ENCODE data around the gene SLC12A8. TPM values are rescaled to one million over a fixed set of nuclear protein-coding genes. Genes with fewer than 3 reads are reported as not detected.

The SLC12A8 gene
- total RNA-seq, 2 experiments from 2014 or later: 3.9 to 5.6 TPM

DNA sequence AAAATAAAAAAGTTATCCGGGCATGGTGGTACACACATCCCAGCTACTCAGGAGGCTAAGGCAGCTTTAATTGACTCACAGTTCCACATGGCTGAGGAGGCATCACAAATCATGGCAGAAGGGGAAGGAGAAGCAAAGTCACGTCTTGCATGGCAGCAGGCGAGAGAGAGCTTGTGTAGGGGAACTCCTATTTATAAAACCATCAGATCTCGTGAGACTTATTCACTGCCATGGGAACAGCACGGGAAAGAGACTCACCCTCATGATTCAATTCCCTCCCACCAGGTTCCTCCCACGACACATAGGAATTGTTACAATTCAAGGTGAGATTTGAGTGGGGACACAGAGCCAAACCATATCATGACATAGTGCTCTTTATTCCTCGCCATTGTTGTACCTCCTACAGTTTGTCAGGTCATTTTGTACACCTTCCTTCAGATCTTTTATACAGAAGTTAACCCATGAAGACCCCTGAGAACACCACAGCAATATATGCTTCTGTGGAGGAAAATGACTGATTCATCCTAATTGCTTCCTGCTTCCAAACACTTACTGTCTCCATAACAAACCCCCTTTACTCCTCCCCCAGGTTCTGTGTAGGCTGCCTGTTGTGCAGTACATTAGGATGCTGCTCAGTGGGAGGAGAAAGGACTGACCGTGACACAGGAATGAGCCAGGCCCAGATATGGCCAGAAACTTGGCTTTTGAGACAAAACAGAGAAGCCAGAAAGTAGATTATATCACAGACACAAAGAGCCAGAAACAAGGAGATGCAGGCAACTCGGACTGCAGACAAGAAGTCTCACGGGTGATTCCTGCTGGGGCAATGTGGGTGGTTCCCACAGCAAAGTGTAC is 88.9 kb downstream of the SLC12A8 start:
- ChIA-PET CTCF (no interaction called here), POLR2A (no interaction called here)

DNA sequence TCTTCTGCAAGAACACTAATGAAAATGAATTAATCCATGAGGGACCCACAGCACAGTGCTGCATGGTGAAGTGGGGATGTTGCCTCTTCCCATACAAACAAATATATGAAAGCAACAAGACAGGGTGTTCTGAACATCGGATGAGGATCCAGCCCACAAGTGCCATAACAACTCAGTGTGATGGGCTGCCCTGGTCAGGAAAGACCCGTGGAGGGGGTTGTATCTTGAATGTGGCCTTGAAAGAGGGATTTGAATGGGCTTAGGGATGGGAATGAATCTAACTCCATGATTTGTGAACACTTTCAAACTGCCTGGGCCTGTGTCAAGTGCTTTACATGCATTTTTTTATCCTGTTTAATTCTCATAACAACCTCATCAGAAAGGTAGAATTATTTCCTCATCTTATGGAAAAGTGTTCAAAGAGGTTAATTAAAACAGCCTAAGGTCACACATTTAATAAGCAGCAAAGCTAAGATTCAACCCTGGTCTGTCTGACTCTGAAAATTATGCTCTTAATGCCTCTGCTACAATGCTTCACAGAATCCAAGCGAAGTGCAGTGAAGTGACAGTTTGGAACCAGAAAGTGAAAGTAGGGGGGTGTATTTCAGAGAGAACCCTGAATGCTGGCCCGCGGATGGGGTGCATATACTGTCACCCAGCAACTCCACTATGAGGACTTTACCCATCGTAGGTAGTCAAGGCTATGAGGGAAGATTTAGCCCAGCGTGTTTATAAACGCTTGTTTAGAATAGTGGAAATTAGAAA is 91.1 kb downstream of the SLC12A8 start:
- ChIA-PET POLR2A (interaction anchor here (2.4 kb wide), 1 partner anchor 11 kb away, joined by 10 read pairs; no protein-coding TSS in a partner anchor), CTCF (no interaction called here)

DNA sequence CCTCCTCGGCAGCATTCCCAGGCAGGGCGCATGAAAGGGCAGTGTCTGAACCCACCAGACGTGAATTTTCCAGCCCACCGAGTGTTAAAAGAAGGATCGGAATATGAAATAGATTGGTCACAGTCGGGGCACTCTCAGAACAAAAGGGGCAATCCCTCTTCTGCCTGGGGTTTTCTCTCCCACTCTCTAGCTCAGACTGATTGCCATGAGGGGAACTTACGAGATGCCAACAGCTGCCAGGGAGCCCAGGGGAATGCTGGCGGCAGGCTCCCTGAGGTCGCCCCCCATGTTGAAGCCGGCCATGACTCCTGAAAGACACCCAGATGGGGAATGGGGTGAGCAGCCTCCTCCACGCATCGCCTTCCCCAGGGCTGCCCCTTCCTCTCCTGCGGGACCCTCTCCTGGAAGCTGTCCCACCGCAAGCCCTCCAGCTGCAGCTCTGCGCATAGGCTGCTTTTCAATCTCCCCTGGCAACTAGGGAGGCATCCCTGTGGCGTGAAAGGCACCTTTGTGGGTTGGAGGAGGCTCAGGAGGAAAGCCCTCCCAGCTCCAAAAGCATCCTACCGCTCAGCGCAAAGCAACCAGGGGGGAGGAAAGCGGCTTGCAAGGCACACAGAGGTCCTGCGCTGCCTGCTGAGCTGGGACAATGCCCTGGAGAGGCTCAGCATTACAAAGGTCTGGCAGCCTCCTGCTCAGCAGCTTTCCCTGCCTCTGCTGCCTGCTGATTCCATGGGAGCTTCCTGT is 92.0 kb downstream of the SLC12A8 start:
- POLR2A ChIA-PET: interaction anchor here (2.4 kb wide), 1 partner anchor 10 kb away, joined by 10 read pairs; no protein-coding TSS in a partner anchor
- CTCF ChIA-PET: interaction anchor here (1.2 to 1.8 kb wide), 2 partner anchors 9 to 21 kb away, joined by 3 to 4 read pairs; no protein-coding TSS in a partner anchor

DNA sequence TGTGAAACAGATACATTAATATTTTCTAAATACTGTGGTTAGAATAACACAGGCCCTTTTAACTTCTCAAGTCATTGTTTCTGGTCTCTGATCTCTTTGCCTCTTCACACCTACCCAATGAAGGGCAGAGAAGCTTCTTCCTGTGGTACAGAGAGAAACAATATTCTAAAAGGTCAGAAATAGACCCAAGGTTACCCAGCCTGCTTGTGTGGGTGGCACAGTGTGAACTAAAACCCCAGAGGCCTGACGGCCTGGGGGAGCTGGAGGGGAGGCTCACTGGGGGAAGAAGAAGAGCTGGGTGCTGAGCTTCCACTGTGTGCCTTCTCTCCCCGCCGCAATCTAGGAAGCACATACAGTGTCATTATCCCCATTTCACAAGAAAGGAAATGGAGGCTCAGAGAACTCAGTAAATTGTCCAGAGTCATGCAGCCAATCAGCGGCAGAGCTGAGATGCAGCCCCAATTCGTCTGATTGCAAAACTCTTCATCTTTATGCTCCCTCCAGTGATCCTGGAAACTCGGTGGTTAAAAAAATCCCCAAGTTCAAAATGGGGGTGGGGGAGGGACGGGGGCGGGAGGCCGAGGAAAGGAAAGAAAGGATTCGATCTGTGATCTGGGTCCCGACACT is 92.7 kb downstream of the SLC12A8 start:
- ChIA-PET POLR2A (interaction anchor here (2.4 kb wide), 1 partner anchor 9 kb away, joined by 10 read pairs; no protein-coding TSS in a partner anchor), CTCF (interaction anchor here (0.7 to 1.8 kb wide), 3 partner anchors 9 to 125 kb away, joined by 3 to 4 read pairs (median 3); no protein-coding TSS in a partner anchor)

DNA sequence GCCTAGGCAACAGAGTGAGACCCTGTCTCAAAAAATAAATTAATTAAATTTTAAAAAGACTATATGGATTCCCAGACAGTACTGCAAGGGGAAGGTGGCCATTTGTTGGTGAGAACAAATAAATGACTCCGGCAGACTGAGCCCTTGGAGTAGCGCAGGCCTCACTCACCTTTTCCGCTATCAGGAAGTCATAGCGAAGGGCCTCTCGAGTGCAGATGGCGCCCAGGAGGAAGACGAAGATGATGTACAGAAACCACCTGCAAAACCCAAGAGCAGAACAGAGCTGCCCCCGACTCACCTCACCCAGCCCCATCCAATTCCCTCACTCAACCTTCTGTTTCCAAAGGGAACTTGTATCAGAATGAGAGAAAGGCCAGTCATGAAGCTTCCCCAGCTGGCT is 93.9 kb downstream of the SLC12A8 start:
- POLR2A ChIA-PET: no interaction called here

DNA sequence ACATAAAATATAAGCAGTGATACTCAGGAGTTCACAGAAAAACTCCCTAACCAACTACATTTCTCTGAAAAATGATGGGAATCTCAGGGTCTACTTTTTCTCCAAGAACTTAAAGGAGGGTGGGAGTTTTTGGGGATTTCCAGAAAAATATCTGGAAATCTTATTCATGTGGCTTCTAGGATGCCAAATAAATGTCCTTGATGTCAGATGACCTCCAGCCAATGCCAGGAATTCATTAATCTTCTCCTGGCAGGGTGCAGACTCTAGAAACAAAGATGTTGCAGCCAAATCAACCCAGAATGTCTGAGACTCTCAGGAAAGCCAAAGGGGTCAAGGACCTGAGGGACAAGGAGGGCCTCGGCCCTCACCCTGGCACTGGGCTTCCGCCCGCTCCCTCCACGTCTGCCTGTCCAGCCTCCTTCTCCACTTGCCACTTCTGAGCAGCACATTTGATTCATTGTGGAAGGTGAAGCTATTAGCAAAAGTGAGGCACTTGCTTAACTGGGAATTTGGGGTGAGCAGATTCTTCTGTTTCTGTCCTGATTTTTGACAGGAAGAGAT is 94.8 kb downstream of the SLC12A8 start:
- ChIA-PET CTCF (no interaction called here), POLR2A (no interaction called here)

More for the DNA sequence above, 93.9 kb downstream of the SLC12A8 start:
- CTCF ChIA-PET: interaction anchor here (1.8 kb wide), 1 partner anchor 23 kb away, joined by 4 read pairs; no protein-coding TSS in a partner anchor

DNA sequence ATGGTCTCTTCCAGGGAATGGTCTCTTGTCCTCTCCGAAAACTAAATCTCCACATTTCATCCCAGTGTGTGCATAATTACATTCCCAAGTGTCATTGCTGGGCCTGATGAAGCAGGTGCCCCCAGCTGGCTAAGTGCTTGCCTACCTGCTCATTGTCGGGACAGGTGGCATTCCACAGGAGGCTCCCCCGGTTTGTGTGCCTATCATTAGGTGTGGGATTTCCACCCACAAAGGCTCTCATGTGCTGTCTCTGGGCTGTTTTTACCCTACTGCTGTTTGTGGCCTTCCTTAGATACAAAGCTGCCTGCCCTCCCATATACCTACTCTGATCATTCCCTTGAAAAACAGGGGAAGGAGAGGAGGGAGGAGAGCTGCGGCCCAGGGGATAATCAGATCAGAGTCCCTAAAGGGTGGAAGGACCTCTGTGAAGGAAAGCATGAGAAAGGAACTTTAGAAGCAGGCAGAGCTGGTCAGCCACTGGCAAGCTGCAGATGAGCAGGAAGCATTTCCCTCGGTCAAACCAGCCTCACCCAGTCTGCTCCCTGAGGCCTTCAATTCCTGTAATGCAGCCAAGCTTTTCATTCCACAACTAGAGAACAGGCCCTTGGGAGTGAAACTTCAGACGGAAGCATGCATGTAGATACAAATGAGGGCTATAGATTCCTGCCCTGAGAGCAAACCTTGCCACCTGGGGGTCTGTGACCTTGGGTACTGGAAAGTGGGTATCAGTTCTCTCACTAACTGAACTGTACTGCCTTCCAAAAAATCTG is 96.1 kb downstream of the SLC12A8 start:
- ChIA-PET POLR2A (no interaction called here), CTCF (interaction anchor here (1.3 kb wide), 1 partner anchor 218 kb away, joined by 3 read pairs; no protein-coding TSS in a partner anchor)

DNA sequence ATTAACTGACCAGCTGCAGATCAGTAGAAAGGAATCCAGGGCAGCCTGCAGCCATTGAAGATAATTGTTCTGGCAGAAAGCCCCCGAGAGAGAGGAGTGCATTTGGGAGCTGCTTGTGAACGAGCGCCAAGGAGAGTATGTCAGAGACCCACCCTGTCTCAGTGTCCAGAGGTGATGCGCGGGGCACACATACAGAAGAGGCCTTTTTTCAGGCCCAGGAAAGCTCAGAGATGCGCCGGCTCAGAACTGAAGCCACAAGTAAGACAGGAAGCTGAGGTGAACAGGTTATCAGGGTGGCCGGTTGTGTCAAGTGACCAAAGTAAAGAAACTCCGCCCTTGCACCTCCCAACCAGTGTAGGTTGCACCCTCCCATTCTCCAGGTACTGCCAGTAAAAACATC is 96.9 kb downstream of the SLC12A8 start:
- POLR2A ChIA-PET: no interaction called here

DNA sequence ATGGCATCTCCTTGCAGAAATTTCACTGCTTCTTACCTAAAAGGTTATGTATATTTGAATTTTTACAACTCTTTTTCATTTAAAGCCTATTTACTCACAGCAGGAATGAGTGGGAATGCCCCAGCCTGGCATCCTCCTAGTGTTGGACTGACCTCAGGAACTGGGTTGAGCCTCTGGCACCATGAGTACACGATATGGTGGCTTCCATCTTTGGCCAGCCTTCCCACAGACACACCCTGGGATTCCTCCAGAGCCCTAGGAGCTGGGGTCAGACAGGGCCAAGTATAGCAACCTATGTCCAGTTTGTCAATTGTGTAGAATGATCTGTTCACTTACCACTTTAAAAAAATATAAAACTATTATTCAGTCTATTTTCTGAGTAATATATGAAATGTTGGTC is 99.6 kb downstream of the SLC12A8 start:
- ChIA-PET POLR2A (no interaction called here), CTCF (no interaction called here)

More for the DNA sequence above, 96.9 kb downstream of the SLC12A8 start:
- CTCF ChIA-PET: interaction anchor here (1.3 kb wide), 1 partner anchor 219 kb away, joined by 3 read pairs; no protein-coding TSS in a partner anchor

DNA sequence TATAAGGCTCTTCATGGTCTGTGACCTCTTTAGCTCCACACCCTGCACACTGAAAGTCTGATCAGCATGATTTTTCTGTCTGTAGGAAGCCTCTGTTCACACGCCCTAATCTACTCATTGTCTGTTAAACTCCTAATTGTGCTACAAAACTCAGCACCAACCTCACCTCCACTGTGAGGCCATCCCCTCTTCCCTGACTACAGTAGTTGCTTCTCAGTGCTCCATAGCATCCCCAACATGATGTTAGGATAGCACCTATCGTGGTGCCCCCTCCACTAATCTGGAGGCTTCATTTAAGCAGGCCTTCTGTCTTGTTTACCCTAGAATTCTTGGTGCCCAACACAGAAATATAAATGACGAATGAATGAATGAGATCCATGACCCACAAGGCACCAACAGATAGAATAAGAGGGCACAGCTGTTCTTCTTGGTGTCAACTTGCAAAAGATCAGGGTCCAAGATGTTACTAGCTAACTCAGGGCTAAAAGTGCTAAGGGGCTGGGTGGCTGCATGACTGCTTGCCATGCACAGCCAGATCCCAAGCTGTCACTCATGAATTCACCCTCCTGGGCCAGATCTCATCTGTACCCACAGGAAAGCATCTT is 101.6 kb downstream of the SLC12A8 start:
- POLR2A ChIA-PET: interaction anchor here (0.8 to 2.3 kb wide), 2 partner anchors 9 to 15 kb away, joined by 3 to 10 read pairs; no protein-coding TSS in a partner anchor
- CTCF ChIA-PET: interaction anchor here (1.2 to 1.5 kb wide), 2 partner anchors 14 to 31 kb away, joined by 3 to 4 read pairs; no protein-coding TSS in a partner anchor

DNA sequence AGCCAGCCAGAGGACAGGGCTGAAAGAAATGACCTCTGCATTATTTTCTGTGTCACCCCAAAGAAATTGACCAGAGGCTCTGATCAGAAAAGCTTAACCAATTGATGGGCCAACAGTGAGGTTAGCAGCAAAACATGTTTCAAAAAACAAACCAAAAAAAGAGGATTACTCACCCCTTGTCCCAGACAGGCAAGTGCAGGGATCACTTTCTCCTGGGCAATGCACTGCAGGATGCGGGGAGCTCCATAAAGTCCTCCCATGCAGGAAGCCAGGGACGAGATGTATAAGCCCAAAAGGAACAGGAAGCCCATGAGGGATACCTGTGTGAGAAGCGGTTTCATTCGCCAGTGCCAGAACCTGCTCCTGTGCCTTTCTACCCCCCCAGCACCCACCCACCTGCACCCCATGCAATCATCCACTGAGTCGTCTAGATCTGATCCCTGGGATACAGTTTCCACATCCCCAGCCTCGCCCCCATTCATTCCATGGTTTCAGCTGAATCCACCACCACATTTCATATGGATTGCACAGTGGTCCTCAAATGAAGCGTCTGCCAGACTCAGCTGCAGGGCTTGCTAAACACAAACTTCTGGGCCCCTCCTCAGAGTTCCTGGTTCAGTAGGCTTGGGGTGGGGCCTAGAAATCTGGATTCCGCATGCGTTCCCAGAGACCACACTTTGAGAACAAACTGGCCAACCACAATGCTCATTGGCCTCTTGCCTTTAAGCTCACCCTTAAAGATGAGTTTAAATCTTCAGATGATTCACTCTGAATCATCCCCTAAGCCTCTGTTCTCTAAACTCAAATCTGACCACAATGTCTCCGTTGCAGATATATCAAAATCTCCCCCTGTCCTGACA is 102.3 kb downstream of the SLC12A8 start:
- POLR2A ChIA-PET: interaction anchor here (0.6 to 2.3 kb wide), 3 partner anchors 10 to 61 kb away, joined by 3 to 10 read pairs (median 3); no protein-coding TSS in a partner anchor
- CTCF ChIA-PET: interaction anchor here (1.5 kb wide), 1 partner anchor 32 kb away, joined by 4 read pairs; no protein-coding TSS in a partner anchor

DNA sequence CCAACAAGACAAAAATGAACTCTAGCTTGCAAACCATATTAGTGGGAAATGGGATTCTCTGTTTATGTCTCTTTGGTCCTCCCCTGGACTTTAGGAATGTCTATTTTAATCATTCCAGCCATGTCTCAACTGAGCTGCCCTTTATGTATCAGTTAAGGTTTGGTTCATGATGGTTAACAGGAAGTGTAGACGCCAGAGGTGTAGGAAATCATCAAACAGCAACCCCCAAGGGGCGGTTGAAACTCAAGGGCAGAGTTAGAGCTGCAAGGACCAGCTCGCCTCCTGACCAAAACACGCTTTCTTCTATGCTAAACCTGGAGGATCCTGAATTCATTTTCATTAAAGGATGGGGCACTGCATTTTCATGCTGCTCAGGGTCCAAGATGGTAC is 103.0 kb downstream of the SLC12A8 start:
- ChIA-PET POLR2A (interaction anchor here (0.6 to 2.3 kb wide), 2 partner anchors 11 to 60 kb away, joined by 3 to 10 read pairs; no protein-coding TSS in a partner anchor), CTCF (no interaction called here)

DNA sequence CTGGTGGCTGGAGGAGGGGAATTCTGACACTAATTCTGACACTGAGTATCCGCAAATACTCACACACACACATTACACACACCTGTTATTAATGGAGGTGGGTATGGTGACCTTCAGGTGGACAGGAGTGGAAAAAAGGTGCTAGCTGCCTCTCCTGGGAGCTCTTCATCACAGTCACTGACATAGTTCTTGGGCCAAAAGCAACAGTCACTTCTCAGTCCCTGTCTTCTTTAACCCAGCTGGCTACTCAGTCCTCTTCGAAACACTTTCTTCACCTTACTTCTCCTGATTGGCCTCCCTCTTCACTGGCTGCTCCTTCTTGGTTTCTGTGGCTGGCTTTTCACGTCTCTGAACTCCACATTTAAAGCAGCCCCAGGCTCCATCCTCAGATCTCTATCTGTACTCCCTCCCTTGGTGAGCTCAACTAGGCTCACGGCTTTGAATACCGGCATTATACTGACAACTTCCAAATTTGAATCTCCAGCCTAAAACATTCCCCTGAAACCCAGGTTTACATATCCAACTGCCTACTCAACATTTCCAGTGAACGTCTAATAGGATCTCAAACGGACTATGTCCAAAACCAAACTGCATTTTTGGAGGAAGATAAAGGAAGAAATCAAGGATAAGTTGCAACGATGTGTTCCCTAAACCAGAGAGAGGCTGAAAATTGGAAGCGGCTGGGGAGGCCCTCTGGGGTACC is 103.6 kb downstream of the SLC12A8 start:
- POLR2A ChIA-PET: no interaction called here
- CTCF ChIA-PET: no interaction called here

DNA sequence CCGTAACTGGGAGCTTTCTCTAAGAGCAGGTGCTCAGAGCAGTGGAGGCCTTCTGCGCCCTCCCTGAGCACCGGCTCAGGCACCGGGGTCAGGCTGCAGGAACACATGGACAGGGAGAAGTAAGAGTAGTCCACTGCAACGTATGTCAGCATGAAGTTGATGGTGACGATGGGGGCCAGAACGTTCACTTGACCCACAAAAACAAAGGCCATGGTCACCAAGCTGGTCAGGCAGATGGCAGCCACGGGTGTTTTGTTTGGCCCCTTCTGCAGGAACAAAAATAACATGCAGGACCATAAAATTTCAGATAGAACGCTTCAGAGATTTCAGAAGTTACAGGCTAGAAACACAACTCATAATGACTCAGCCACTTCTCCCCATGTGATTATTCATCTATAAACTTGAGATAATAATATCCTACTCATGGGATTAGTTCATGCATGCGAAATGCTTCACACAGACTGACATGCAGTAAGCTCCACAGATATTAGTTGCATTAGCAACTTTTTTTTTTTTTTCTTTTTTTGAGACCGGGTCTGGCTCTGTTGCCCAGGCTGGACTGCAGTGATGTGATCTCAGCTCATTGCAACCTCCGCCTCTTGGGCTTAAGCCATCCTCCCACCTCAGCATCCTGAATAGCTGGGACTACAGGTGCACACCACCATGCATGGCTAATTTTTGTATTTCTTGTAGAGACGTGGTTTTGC is 104.5 kb downstream of the SLC12A8 start:
- POLR2A ChIA-PET: no interaction called here
- CTCF ChIA-PET: interaction anchor here (1.2 kb wide), 1 partner anchor 34 kb away, joined by 5 read pairs; no protein-coding TSS in a partner anchor

DNA sequence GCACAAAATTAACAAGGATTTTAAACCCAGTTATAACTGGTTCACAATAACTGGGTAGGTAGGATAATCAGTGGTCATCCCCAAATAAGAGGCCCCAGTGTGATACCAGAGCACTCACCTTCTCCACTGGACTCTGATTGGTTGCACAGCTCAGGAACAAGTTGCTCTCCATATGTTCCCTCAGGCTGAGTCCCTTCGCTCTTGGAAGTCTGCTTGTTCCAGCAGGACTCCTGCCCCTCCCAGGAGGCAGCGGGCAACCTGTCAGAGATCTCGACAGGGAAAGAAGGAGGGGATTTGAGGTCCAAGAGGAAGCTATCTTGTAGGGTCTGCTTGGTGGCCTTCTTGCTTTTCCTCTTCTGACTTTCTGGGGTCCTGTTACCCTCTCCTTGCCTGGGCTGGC is 105.2 kb downstream of the SLC12A8 start:
- ChIA-PET CTCF (interaction anchor here (1.2 kb wide), 1 partner anchor 35 kb away, joined by 5 read pairs; no protein-coding TSS in a partner anchor), POLR2A (no interaction called here)

Data from activated CD8-positive, alpha-beta memory T cell treated with anti-CD3 and anti-CD28 coated beads for 36 hours (primary cell).